ENCODE measurements around the gene TIMM13.

The TIMM13 gene

GRCh38 chr19:2454962-2455850 is 27.8 kb upstream of the TIMM13 start:
- DNase-seq, result no peak

GRCh38 chr19:2454199-2454961 is 27.0 kb upstream of the TIMM13 start:
- DNase-seq, result no peak

DNA sequence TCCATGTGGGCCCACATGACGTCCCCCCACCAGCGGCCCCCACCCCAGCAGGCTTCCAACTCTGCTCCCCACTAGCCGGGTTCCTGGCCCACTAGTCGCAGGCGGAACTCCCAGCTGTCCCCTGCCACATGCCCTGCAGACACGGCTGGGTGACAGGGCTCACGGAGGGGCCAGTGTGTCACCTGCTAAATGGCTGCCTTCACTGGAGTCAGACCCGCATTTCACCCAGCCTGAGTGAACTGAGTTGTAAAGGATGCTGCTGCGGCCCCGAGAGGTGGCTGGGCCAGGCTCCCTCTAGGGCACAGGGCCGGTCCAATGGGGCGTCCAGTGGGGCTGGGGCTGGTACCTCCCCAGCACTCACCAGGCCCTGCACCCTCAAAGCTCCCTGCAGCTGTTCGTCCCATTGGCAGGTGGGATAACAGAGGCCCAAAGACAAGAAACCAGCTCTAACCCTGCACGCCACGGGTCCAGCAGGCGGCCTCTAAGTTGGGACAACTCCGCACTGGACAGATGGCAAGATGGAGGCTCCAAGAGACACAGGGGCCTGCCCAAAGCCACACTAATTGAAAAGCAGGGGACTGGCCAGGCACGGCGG is 26.1 kb upstream of the TIMM13 start:
- DNase-seq, result no peak

DNA sequence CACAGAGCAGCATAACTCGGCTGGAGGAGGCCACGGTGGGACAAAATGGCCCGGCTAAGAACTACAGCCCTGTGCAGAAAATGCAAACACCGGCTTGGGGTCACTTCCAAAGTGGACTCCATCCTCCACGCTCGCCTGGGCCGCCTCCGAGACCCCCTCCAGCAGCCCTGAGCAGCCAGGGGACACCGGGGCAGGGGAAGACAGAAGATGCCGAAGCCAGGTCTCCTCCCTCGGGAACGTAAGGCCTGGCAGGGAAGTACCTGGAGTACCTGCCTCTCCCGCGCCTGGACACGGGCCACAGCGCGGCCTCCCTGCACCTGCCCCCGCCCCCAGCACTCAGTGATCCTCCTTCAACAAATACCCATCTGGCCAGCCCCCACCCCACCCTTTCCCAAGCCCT is 24.4 kb upstream of the TIMM13 start:
- DNase-seq, result no peak

DNA sequence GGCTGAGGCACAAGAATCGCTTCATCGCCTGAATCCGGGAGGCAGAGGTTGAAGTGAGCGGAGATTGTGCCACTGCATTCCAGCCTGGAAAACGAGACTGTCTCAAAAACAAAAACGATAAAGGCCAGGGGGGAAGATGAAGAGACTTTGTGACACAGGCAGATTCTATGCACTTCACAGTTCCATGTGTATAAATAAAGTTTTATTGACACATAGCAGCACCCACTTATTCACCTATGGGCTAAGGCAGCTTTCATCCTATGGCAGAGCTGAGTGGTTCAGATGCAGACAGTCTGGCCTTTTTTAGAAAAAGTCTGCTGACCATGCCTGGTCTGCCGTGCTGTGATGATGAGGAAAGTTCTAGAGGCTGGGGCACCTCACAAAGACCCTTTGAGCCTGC is 23.8 kb upstream of the TIMM13 start:
- no peak for DNase-seq

GRCh38 chr19:2449019-2449418 is 21.6 kb upstream of the TIMM13 start:
- no peak for DNase-seq

- DNase-seq, result no peak
Measured at GRCh38 chr19:2446381-2446780, 19.0 kb upstream of the TIMM13 start.

- no peak for DNase-seq
Measured at GRCh38 chr19:2444251-2445002, 17.0 kb upstream of the TIMM13 start.

- DNase-seq, result no peak
Measured at GRCh38 chr19:2443785-2444182, 16.4 kb upstream of the TIMM13 start.

DNA sequence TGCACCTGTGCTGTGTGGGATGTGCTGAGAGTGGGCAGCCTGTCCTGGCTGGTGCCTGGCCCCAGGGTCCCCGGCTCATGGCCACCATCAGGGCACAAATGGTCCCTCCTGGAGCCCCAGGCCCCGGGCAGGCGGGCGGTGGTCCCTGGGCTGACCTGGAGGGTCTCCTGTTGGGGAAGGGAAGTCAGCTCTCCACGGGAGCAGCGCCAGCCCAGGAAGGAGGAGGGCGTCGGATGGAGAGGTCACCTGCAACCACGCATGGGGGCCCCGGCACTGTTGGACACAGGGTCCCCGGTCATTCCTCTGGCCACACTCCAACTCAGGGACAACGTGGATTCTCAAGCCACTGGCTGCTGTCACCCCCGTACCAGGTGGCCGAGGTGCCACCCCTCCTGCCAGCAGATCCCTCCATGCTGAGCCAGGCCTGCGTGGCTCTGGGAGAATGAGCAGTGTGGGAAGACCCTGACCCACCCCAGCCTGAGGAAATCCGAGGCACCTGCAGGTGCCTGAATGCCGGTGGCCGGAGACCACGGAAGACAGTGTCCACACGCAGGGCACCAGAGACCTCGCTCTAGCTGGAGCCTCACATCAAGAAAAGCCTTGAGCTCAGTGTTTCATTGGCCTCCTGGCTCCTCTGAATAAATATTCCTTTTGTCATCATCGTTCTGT is 15.9 kb upstream of the TIMM13 start:
- DNase-seq, result no peak

- no peak for DNase-seq
Measured at GRCh38 chr19:2441096-2441752, 13.8 kb upstream of the TIMM13 start.

GRCh38 chr19:2440515-2440914 is 13.1 kb upstream of the TIMM13 start:
- DNase-seq, result no peak

GRCh38 chr19:2438178-2438577 is 10.8 kb upstream of the TIMM13 start:
- no peak for DNase-seq

- no peak for DNase-seq
Measured at GRCh38 chr19:2436926-2437325, 9.5 kb upstream of the TIMM13 start.

- DNase-seq, result no peak
Measured at GRCh38 chr19:2436384-2436783, 9.0 kb upstream of the TIMM13 start.

- DNase-seq, result no peak
Measured at GRCh38 chr19:2434721-2435265, 7.4 kb upstream of the TIMM13 start.

DNA sequence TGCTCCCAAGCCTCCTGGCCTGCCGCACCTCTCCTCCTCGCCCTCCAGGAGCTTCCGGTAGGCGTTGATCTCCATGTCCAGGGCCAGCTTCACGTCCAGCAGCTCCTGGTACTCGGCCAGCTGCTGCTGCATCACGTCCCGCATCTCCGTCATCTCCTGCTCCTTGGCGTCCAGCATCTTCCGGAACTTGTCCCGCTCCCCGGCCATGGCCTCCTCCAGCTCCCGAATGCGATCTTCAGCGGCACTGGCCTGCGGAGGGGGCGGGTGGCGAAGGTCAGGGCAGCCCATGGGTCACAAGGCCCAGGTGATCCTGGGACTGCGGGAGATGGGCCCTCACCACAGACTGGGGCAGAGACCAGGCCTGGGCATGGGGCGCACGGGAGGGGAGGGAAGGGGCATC is 6.9 kb upstream of the TIMM13 start:
- DNase-seq, result no peak

- DNase-seq, result no peak
Measured at GRCh38 chr19:2433854-2434253, 6.5 kb upstream of the TIMM13 start.

DNA sequence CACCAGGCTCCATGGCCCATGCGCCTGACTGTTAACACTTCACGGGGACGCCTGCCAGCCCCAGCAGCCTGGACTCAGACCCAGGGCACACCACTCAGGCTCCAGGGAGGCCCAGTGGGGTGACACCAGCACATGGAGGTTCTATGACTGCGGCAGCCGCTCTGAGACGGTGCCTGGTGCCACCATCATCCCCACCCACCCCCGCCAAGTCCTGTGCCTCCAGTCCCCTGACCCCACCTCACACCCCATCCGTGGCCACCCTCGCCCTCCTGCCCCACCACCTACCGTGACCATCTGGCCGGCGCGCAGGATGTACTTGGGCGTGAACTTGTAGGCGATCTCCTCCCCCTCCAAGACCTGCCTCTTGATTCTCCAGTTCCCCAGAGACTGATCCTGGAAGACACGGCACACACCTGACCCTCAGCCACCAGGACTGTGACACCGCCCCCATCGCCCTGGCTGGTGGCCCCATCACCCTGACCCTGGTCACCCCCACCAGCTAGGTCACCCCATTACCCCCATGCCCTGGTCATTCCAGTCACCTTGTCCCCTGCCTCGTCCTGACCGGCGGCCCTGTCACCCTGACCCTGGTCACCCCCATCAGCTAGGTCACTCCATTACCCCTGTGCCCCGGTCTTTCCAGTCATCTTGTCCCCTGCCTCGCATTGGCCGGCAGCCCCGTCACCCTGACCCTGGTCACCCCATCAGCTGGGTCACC is 4.9 kb upstream of the TIMM13 start:
- DNase-seq, result no peak

GRCh38 chr19:2431318-2432055 is 4.1 kb upstream of the TIMM13 start:
- no peak for DNase-seq
